Retina (tissue), 1 donor: ENCODE results near the gene CPD.
"Not testable (repeated sequence)": the region's sequence is repeated elsewhere in the genome, so short reads cannot be mapped to it uniquely, and the experiment has no call there.

Experiments
- DNase-seq: peaks from one replicate; pipeline ENCODE4 v3.0.0-alpha.2; 2016

The CPD gene

GRCh38 chr17:30389756-30390300 lies 11.1 kb downstream of the CPD start:
- DNase-seq: no peak

- DNase-seq: no peak
These were observed 12.8 kb downstream of the CPD start for GRCh38 chr17:30391534-30391933.

- no peak for DNase-seq
These were observed 14.8 kb downstream of the CPD start for GRCh38 chr17:30393491-30393890.

GRCh38 chr17:30393911-30394867 lies 15.5 kb downstream of the CPD start:
- DNase-seq: no peak

- no peak for DNase-seq
These were observed 16.8 kb downstream of the CPD start for GRCh38 chr17:30395398-30396022.

GRCh38 chr17:30396129-30396528 lies 17.4 kb downstream of the CPD start:
- no peak for DNase-seq

- DNase-seq: no peak
These were observed 17.9 kb downstream of the CPD start for GRCh38 chr17:30396612-30397011.

- DNase-seq: no peak
These were observed 19.8 kb downstream of the CPD start for GRCh38 chr17:30398328-30399041.

GRCh38 chr17:30401097-30401496 lies 22.4 kb downstream of the CPD start:
- DNase-seq: no peak

GRCh38 chr17:30405161-30405560 lies 26.4 kb downstream of the CPD start:
- DNase-seq: no peak

- DNase-seq: not testable (repeated sequence)
These were observed 31.9 kb downstream of the CPD start for GRCh38 chr17:30410627-30411026.

GRCh38 chr17:30412008-30412496 lies 33.3 kb downstream of the CPD start:
- DNase-seq: not testable (repeated sequence)

GRCh38 chr17:30413109-30413508 lies 34.4 kb downstream of the CPD start:
- DNase-seq: no peak

GRCh38 chr17:30414486-30414885 lies 35.8 kb downstream of the CPD start:
- DNase-seq: no peak

GRCh38 chr17:30415491-30415890 lies 36.8 kb downstream of the CPD start:
- no peak for DNase-seq

- not testable (repeated sequence) for DNase-seq
These were observed 39.3 kb downstream of the CPD start for GRCh38 chr17:30418070-30418469.

- no peak for DNase-seq
These were observed 42.9 kb downstream of the CPD start for GRCh38 chr17:30421592-30421991.

GRCh38 chr17:30422171-30422570 lies 43.4 kb downstream of the CPD start:
- DNase-seq: no peak

- no peak for DNase-seq
These were observed 45.7 kb downstream of the CPD start for GRCh38 chr17:30424471-30424870.

- no peak for DNase-seq
These were observed 47.6 kb downstream of the CPD start for GRCh38 chr17:30426292-30426691.

GRCh38 chr17:30427611-30428010 lies 48.9 kb downstream of the CPD start:
- DNase-seq: no peak

GRCh38 chr17:30429155-30429554 lies 50.4 kb downstream of the CPD start:
- DNase-seq: no peak

- DNase-seq: no peak
These were observed 54.8 kb downstream of the CPD start for GRCh38 chr17:30433514-30433913.
